Glomerular visceral epithelial cell (primary cell): ENCODE data around the gene RFX8.

Experiments
- DNase-seq: peaks from one replicate; pipeline ENCODE4 v3.0.0-alpha.2; 2016; ENCODE audit errors: extremely low spot score

Gene RFX8

DNA sequence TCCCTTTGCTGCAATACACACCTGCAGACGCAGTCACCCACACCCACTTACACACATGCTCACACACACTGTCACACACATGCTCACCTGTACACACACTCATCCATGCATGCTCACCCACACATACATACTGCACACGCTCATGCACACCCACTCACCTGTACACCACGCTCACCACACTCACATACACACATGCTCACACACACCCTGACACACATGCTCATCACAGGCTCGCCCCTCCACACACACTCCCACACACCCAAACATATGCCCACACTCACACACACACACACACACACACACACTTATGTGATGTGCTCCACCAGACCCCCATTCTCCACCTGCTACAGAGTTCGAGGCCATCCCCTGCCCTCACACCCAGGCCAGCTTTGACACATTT is 64.8 kb downstream of the RFX8 start:
- DNase-seq = no peak

DNA sequence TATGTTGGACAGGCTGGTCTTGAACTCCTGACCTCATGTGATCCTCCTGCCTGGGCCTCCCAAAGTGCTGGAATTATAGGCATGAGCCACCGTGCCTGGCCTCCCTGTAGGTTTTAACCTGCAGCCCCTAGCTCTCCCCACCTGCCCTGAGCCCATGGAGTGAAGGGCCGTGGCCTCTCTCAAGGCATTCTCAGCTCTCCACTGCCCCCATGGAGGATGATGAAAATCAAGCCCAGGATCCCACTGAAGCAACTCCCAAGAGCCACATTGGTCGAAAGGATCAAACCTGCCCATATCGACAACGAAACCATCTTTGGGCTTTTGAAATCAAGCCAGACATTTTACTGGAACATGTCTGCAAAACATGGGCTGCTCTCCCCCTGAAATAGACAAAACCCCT is 65.2 kb downstream of the RFX8 start:
- DNase-seq = no peak

DNA sequence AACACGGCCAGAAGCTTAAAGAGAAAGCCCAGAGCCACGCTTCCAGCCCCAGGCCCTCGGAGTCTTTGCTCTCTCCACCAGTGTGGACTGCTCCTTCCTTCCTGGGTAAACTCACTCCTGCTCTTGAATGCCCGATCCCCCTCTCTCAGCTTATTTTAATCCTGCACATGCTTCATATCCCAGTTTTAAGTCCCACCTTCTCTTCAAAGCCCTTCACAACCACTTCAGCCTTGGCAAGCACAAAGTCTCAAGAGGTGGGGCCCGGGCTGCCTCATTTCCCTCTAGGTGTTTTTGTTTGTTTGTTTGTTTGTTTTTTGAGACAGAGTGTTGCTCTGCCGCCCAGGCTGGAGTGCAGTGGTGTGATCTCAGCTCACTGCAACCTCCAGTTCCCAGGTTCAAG is 66.0 kb downstream of the RFX8 start:
- no peak for DNase-seq

GRCh38 chr2:101405351-101405899 is 69.5 kb downstream of the RFX8 start:
- no peak for DNase-seq

- no peak for DNase-seq
These were observed 71.2 kb downstream of the RFX8 start for GRCh38 chr2:101403745-101404144.

GRCh38 chr2:101402630-101403029 is 72.3 kb downstream of the RFX8 start:
- no peak for DNase-seq

- DNase-seq = no peak
These were observed 73.0 kb downstream of the RFX8 start for GRCh38 chr2:101401906-101402305.

DNA sequence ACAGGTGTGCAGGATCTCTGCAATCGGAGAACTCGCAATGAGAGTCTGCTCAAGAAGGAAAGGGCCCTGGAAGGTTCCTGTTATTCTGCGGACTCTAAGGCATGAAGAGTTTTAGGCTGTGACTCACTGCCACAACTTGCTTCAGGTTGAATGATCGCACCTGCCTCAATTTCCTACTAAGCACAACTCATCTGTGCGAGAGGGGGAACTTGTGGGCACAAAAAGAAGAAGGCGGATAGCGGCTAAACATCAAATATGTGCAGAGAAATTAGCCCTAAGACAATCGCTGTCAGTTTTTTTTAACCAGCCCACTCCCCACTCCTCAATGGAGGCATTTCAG is 73.6 kb downstream of the RFX8 start:
- peak; percentile 68 for DNase-seq

DNA sequence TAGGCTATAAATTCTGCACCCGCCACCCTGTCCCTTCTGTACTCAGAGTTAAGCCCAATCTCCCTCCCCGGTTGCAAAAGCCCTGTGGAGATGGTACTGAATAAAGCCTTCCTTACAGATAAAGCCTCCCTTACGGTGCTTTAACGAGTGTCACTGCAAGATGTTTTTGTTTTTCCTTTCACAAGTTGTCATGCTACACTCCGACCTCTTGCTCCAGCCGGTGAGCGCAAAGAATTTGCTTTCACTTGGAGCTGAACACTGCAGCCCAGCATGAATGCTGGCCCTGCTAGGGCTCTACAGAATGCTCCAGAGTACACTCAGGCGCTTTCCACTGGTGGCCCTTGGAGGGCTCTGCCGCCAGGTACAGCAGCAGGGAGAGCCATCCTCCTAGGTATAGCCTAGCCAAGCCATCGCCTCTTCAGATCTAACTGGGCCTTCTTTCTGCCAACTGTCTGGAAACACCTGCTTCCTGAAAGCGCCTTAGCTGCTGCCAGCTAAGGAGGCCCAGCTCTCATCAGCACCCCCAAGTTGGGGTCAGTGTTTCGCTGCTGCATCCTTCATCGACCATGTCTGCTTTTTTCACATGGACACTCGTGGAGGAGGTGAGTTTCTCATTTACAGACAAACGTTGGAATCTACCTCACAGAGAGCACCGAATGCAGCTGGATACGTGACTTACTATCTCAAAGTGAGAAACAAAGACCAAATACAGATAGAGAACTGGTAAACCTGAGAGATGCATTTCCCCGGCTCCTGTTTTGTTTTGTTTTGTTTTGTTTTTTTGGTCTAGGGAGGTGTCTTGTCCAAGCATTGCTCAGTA is 74.2 kb downstream of the RFX8 start:
- DNase-seq = no peak

DNA sequence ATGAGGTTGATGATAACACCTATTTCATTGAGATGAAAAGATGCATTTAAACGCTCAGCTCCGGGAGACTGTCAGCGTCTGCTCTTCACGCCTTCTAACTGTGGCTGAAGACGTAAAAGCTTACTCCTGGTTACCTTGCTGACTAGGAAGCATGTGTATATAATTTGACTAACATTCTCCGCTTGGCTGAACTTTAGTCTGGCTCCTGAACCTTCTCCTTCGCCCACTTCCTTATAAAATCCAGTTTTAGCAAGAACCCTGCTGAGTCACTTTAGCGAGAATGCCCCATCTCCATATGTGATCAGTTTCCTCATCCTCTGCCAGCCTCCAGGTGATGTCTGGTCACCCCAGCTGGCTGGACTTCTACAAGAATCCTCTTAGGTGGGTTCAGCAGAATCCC is 74.9 kb downstream of the RFX8 start:
- peak; percentile 93 for DNase-seq

DNA sequence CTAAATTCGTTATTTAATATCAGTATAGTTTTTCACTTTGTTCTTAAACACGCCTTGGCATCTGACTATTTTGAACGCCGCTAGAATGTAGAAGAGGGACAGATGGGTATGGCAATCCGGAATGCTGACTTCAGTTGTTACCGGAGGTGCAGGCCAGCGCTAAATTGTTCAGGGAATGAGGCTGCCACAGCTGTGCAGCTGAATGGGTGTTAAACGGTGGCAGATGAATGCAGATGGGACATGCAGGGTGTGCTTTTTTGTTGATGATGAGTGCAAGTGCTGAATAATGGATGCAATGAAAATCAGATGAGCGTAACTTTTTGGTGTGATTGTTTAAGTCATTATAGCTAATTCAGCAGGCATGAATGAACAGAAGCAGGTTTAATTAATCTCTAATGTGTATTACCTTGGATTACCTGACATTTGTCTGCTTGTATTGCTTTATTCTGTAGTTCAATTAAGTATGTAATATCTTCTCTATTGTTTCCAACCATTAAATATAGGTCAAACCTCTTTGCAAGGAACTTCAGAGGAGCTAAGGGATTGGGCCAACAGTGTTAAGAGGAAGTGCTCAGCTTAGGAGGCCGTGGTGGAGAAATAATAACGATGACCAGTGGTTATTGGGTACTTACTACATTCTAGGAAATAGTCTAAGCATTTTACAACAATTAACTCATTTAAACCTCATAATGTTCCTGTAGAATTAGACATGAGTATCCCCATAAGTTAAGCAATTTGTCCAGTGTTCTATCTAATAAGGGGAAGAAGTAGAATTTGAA is 75.7 kb downstream of the RFX8 start:
- DNase-seq = no peak

GRCh38 chr2:101398116-101398821 is 76.6 kb downstream of the RFX8 start:
- DNase-seq = no peak

DNA sequence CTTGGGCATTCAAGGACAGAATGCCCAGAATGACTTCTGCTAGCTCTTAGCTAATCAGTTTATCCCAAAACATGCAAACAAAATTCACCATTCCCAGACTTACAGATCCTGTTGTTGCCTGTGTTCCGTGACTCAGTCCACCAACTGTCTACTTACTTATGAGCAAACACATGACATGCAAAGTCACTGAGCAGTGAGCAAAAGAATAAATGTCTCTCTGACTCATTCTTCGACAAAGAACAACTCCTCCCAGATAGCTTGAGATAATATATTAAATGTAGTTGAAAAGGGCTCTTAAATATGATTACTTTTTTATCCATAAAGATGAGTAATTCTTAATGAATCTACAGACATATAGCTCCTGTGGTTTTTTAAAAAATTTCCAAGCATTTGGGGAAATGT is 78.6 kb downstream of the RFX8 start:
- DNase-seq = peak; percentile 74

GRCh38 chr2:101395545-101396315 is 79.2 kb downstream of the RFX8 start:
- no peak for DNase-seq

DNA sequence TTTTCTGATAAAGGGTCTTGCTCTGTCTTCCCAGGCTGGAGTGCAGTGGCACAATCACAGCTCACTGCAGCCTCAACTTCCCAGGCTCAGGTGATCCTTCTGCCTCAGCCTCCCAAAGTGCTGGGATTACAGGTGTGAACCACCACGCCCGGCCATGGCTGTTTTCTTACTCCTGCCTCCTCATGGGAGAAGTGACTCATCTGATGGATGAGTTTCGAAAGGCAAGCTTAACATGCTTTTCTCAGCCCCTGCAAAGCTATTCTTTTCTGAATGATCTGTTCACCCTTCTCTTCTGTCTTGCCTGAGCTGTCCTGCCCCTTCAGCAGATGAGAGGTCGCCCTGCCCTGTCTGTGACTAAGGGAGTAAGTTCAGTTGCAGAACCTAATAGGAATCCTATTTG is 86.7 kb downstream of the RFX8 start:
- peak; percentile 48 for DNase-seq

GRCh38 chr2:101387151-101387834 is 87.6 kb downstream of the RFX8 start, which contains the start of gene CREG2:
CREG2 (minus strand) TSS chr2:101387503; CDS start chr2:101387457, 46 bp downstream.
- peak; percentile 75 for DNase-seq

DNA sequence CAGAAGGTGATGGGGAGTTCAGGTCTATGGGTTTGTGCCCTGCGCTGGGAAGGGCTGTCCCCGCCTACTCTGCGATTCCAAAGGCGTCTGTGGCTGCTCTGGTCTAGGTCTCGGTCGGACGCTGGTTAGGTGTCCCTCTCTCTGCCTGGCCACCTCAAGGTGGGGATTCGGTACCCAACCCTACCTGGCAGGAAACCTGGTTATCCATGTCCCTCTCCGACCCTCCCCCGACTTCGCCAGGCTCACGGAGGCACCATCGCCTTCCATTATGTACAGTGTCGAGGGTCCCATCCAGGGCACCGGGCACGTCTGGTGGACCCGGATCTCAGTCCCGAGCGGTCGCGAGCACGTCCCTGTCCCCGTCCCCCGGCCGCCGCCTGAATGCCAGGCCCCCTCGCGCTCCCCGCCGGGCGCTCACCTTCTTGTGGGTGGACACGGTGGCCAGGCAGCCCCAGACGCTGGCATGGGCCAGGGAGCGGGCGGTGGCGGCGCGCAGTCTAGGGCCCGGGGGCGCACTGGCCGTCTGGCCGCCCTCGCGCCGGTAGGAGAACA is 88.2 kb downstream of the RFX8 start:
- DNase-seq = no peak

- DNase-seq = no peak
These were observed 91.8 kb downstream of the RFX8 start for GRCh38 chr2:101383016-101383541.

GRCh38 chr2:101382442-101382841 is 92.5 kb downstream of the RFX8 start:
- DNase-seq = no peak

- DNase-seq = peak; percentile 85
These were observed 94.5 kb downstream of the RFX8 start for GRCh38 chr2:101380376-101380775.
